ENCODE results near the gene GJD3. TPM values are rescaled to one million over a fixed set of nuclear protein-coding genes. Genes with fewer than 3 reads are reported as not detected.
A peak's percentile ranks its signal among the peaks of the same experiment; 100 is the strongest.

GJD3 gene
- total and polyA plus RNA-seq, 2 experiments from 2014 or later = 0.48 to 4.6 TPM

DNA sequence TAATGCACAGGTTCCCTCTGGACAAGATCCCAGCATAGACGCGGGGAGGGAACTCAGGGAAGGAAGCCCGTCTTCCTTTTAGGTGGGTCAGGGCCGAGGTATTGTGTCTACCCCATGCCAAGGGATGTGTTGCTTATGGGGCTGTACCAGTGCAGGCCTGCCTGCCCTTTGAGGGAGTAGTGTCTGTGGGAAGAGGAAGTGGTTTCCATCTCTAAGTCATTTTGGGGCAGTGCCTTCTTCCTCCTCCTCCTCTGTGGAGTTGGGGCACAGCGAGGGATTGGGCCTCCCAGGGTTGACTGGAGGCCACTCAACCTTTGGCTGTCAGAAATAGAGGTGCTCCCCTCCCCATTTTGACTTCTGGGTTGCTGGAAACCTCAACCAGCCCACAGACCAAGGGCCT is 26.5 kb downstream of the GJD3 start:
- TF ChIP-seq, protein P1, sequence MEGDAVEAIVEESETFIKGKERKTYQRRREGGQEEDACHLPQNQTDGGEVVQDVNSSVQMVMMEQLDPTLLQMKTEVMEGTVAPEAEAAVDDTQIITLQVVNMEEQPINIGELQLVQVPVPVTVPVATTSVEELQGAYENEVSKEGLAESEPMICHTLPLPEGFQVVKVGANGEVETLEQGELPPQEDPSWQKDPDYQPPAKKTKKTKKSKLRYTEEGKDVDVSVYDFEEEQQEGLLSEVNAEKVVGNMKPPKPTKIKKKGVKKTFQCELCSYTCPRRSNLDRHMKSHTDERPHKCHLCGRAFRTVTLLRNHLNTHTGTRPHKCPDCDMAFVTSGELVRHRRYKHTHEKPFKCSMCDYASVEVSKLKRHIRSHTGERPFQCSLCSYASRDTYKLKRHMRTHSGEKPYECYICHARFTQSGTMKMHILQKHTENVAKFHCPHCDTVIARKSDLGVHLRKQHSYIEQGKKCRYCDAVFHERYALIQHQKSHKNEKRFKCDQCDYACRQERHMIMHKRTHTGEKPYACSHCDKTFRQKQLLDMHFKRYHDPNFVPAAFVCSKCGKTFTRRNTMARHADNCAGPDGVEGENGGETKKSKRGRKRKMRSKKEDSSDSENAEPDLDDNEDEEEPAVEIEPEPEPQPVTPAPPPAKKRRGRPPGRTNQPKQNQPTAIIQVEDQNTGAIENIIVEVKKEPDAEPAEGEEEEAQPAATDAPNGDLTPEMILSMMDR (IDR thresholded peaks at IDR 0.05; ENCODE audit: low read depth, low read length) = no peak
- DNase-seq (ENCODE audit: low read depth in 1 of 2, low spot score in 1 of 2) = no peak
- H3K36me3 ChIP-seq = no peaks in the 10 kb centered on the region
- H3K9me3 ChIP-seq (ENCODE audit: low read depth) = no peaks in the 10 kb centered on the region
- H3K4me1 ChIP-seq (ENCODE audit: low read depth) = peaks cover 12% of the 10 kb centered on the region
- H3K4me3 ChIP-seq = no peak overlapping the region
- no peaks in the 10 kb centered on the region for H3K27me3 ChIP-seq
- no peak overlapping the region for H3K27ac ChIP-seq

DNA sequence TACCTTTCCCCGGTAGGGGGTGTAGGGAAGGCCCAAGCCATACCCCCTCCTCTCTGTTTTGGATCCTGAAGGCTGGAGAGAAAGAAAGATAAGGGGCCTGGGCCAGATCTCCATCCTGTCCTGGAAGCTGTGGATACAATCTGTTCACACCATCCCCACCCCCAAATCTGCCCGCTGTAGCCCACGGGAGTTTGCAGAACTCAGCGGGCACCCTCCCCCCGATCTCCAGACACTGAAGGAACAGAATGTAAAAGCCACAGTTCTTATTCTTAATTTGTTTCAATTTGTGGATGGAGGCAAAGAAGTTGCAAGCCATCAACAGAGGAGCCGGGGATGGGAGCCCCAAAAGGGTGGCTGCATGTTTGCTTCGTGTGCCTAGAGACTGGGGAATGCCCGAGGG is 27.2 kb downstream of the GJD3 start:
- Histone ChIP-seq H3K4me3 (no peak overlapping the region), H3K27ac (no peak overlapping the region), H3K4me1 (ENCODE audit: low read depth) (peaks cover 5% of the 10 kb centered on the region), H3K27me3 (no peaks in the 10 kb centered on the region), H3K36me3 (no peaks in the 10 kb centered on the region), H3K9me3 (ENCODE audit: low read depth) (no peaks in the 10 kb centered on the region)
- DNase-seq (ENCODE audit: low read depth in 1 of 2, low spot score in 1 of 2) = no peak
- TF ChIP-seq, protein P1 (IDR thresholded peaks at IDR 0.05; ENCODE audit: low read depth, low read length) = no peak

DNA sequence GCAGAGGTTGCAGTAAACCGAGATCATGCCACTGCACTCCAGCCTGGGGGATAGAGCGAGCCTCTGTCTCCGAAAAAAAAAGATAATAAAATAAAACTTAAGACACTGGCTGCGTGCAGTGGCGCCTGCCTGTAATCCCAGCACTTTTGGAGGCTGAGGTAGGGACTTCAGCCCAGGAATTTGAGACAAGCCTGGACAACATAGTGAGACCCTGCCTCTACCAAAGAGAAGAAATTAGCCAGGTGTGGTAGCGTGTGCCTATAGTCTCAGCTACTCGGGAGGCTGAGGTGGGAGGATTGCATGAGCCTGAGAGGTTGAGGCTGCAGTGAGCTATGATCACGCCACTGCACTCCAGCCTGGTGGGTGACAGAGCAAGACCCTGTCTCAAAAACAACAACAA is 28.9 kb downstream of the GJD3 start:
- DNase-seq (ENCODE audit: low read depth in 1 of 2, low spot score in 1 of 2) = no peak
- Histone ChIP-seq H3K4me3 (no peak overlapping the region), H3K4me1 (ENCODE audit: low read depth) (peaks cover 16% of the 10 kb centered on the region), H3K36me3 (peaks cover 4% of the 10 kb centered on the region), H3K27ac (no peak overlapping the region), H3K27me3 (no peaks in the 10 kb centered on the region), H3K9me3 (ENCODE audit: low read depth) (no peaks in the 10 kb centered on the region)
- TF ChIP-seq, protein P1 (IDR thresholded peaks at IDR 0.05; ENCODE audit: low read depth, low read length) = no peak

DNA sequence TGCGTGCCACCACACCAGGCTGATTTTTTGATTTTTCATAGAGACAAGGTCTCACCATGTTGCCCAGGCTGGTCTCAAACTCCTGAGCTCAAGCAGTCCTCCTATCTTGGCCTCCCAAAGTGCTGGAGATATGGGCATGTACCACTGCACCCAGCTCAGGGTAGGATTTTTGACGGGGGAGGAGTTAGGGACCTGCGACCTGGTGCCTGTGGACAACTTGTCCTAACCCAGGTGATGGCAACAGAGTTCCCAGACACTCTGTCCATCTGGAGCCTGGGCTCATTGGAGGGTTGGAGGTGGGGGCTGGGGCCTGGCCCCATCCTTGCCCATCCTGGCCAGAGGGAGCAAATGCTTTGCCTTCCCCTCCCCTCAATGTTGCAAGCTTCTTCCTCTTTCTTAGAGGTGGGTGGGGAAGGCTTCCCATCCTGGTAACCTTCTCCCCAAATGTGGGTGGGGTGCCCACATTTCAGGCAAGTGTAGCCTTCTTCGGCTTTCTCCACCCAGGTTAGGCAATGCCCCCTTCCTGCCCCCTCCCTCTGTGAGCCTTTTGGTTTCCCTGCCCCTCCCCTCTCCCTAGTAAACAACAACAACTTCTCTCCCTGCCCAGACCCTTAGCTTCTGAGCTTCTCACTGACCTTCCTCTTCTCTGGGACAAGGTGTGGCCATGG is 30.6 kb downstream of the GJD3 start:
- Histone ChIP-seq H3K27ac (no peak overlapping the region), H3K9me3 (ENCODE audit: low read depth) (no peaks in the 10 kb centered on the region), H3K4me3 (no peak overlapping the region), H3K27me3 (no peaks in the 10 kb centered on the region), H3K36me3 (peaks cover 4% of the 10 kb centered on the region), H3K4me1 (ENCODE audit: low read depth) (peaks cover 21% of the 10 kb centered on the region)
- TF ChIP-seq, protein P1 (IDR thresholded peaks at IDR 0.05; ENCODE audit: low read depth, low read length) = no peak
- no peak for DNase-seq (ENCODE audit: low read depth in 1 of 2, low spot score in 1 of 2)

DNA sequence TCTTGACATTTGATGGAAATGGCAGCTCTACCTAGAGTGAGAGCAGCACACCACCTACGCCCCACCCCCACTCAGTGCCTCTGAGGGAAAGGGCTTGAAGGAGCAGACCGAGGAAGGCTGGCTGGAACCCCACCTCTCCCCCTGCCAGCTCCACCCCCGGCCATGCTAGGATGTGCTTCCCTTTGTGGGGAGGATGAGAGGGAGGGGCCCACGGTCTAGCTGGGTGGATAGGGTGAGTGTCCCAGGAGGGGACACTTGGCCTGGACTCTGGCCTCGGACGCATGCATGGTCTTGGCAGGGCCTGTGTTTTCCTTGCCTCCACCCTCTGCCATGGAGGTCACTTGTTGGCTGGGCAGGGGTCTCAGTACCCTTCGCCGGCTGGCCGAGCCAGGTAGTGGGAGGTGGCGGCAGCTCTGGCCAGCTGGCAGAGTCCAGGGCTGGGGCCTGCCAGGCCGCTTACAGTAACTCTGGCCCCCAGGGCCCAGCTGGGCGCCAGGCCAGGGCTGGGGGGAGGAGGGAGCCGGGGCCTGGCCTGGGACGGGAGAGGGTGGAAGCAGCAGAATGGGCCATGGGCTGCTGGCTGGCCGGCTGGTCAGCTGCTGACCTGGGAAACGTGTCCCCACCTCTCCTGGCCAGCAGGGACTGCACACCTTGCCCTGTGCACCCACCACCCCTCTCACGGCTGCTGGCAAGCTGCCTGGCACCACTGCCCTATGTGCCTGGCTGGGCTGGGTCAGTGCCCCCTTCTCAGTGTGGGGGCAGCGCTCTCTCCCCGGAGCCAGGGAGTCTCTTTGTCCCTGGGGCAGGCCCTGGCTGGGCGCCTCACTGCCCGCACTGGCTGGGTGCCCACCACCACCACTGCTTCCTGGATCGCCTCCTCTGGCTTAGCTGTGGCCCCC is 32.5 kb downstream of the GJD3 start:
- DNase-seq (ENCODE audit: low read depth in 1 of 2, low spot score in 1 of 2) = peak in 1 of 2 donors; percentile 95
- peaks cover 27% of the 10 kb centered on the region for H3K4me1 ChIP-seq (ENCODE audit: low read depth)
- H3K4me3 ChIP-seq = no peak overlapping the region
- H3K27ac ChIP-seq = peak overlapping the region; percentile 75
- H3K27me3 ChIP-seq = no peaks in the 10 kb centered on the region
- no peaks in the 10 kb centered on the region for H3K9me3 ChIP-seq (ENCODE audit: low read depth)
- TF ChIP-seq, protein P1 (IDR thresholded peaks at IDR 0.05; ENCODE audit: low read depth, low read length) = no peak
- peaks cover 4% of the 10 kb centered on the region for H3K36me3 ChIP-seq
